GM21526 (cell line): Measurements from ENCODE around the gene GIMAP6.
"Not testable (repeated sequence)": the region's sequence is repeated elsewhere in the genome, so short reads cannot be mapped to it uniquely, and the experiment has no call there.

ENCODE experiments used
- ATAC-seq: cut with Tn5 transposase; IDR thresholded peaks from one replicate; pipeline ENCODE4 v1.9.1; 2021; ENCODE audit warnings: moderate library complexity; ENCODE audit not compliant: unreplicated experiment, low FRiP score

The GIMAP6 gene

GRCh38 chr7:150587551-150587950, 44.6 kb downstream of the GIMAP6 start:
- no peak for ATAC-seq

DNA sequence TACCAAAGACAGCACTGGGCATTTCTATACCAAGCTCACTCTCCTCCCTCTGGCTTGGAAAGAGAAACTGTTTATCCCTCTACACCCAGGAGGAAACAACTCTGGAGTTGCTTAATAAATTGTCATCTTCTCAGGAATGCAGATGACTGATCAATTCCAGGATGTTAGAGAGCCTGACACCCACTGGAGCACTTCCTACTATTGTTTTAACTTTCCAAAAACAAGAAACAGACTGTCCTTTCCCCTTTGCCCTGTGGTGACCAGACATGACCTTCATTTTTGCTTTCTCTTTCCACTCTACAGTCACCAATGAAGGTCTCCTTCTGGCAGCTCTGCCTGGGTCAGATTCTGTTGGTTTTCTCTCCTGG, 45.4 kb downstream of the GIMAP6 start:
- ATAC-seq = no peak

DNA sequence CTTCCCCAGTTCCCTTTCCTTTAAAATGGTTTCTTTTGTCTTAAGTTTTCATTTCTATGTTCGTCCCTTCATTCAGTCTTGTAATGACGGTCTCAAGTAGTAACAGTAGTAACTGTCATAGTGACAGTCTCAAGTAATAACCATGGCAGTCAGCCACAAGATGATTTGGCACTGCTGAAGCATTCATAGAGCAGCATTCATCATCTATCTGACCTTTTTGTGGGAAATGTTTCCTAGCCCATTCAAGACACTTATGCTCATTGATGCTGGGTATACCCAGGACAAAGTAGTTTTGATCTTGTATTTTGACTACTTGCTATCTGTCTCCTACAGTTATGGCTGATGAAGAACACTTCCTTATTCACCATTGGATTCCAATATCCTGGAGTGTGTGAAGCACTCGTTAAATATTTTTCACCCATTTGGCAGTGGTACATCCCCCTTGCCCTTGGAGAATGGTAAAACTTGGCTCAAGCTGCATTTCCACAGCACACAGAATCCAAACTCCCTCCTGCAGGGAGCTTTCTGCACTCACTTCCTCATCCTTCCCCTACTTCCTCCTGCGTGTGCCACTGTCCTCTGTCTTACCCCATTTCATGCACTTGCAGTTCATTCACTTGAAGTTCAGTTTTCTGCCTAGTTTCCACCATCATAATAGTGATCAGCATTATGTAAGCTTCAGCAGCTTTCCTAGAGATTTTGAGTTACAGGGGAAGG, 46.0 kb downstream of the GIMAP6 start:
- ATAC-seq = no peak

DNA sequence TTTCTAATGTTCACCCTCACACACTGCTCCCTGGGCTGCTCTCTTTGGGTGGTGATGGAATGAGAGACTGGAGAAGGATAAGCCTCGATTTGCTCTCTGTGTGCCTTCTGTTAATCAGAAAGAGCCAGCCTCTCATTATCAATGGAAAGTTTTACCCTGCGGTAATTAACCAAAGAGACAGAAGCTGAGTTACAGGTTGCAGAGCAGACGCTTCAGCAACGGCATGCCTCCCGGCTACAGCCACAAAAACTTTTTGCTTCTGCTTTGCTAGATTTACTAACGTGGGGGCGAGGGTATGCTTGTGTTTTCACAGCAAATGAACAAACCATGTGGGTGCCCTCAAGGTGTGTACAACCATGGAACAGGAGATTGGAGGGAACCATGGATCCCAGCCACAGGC, 47.0 kb downstream of the GIMAP6 start:
- ATAC-seq = no peak

- ATAC-seq = no peak
These were observed 51.4 kb downstream of the GIMAP6 start for GRCh38 chr7:150580638-150581394.

GRCh38 chr7:150579979-150580637, 52.1 kb downstream of the GIMAP6 start:
- not testable (repeated sequence) for ATAC-seq
